Activated naive CD8-positive, alpha-beta T cell treated with anti-CD3 and anti-CD28 coated beads for 36 hours (primary cell): ENCODE results near the gene SNTA1. TPM values are rescaled to one million over a fixed set of nuclear protein-coding genes. Genes with fewer than 3 reads are reported as not detected.
"Not testable (repeated sequence)": the region's sequence is repeated elsewhere in the genome, so short reads cannot be mapped to it uniquely, and the experiment has no call there.

Source experiments
- DNase-seq: peaks from one replicate; pipeline ENCODE4 v3.0.0; 2021
- H3K27ac Mint-ChIP-seq: one replicate; pipeline ENCODE4 v1.8.0; 2022; ENCODE audit warnings: mild to moderate bottlenecking, moderate library complexity, mixed read lengths
- H3K27me3 Mint-ChIP-seq: one replicate; pipeline ENCODE4 v1.8.0; 2022; ENCODE audit warnings: mild to moderate bottlenecking, mixed read lengths
- H3K36me3 Mint-ChIP-seq: one replicate; pipeline ENCODE4 v1.8.0; 2021; ENCODE audit warnings: mild to moderate bottlenecking, mixed read lengths
- H3K4me1 Mint-ChIP-seq: one replicate; pipeline ENCODE4 v1.8.0; 2021; ENCODE audit warnings: mixed read lengths
- H3K4me3 Mint-ChIP-seq: one replicate; pipeline ENCODE4 v1.8.0; 2022; ENCODE audit warnings: mild to moderate bottlenecking, moderate library complexity, mixed read lengths
- H3K9me3 Mint-ChIP-seq: one replicate; pipeline ENCODE4 v1.8.0; 2022; ENCODE audit warnings: mixed read lengths
- total RNA-seq, 2 experiments: library from RNA; stranded (reverse); gene quantifications; one replicate each; pipeline ENCODE4 v1.2.3, GENCODE V29; 2021

SNTA1 gene
- total RNA-seq, result 1 to 10 TPM; 4.0 to 4.7 TPM

DNA sequence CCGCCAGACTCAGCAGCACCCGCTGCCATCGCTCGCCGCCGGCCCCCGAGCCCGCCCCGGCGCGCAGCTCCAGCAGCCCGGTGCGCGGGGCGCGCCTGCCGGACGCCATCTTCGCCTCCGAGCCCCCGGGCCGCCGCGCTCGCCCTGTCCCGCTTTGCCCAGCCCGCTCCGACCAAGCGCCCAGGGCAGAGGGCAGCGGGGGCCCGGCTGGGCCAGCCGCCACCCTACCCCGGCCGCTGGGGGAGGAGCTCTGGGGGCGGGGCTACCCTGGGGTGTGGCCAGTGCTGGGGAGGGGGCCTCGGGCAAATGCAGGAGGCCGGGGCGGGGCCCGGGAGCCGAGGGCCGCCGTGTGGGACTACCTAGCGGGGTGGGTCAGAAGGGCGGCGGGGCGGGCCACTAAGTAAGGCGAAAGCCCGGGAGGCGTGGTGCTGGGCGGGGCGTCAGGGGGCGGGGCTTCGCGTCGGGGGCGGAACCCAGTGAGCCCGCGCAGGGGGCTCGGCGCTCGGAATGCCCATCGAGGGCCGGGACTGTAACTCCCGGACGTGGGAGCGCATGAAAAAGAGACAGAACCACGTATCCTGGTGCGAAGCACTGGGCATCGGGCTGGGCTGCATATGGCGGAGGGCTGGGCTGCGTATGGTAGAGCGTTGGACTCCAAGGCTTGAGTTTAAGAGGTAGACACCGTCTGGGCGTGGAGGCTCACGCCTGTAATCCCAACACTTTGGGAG, at the start of gene SNTA1:
Gene SNTA1, minus strand, starts transcription at position 252 of the 728 bp plus-strand sequence. Its CDS starts 143 bp downstream, at position 109.
- H3K4me1 Mint-ChIP-seq, result peaks cover 22% of the 10 kb centered on the region
- no peaks in the 10 kb centered on the region for H3K27me3 Mint-ChIP-seq
- no peaks in the 10 kb centered on the region for H3K36me3 Mint-ChIP-seq
- peaks cover 2% of the 10 kb centered on the region for H3K9me3 Mint-ChIP-seq
- peak within 1 kb of the TSS; percentile 85 for H3K4me3 Mint-ChIP-seq
- peak within 1 kb of the TSS; percentile 83 for H3K27ac Mint-ChIP-seq
- peak; percentile 87 for DNase-seq

DNA sequence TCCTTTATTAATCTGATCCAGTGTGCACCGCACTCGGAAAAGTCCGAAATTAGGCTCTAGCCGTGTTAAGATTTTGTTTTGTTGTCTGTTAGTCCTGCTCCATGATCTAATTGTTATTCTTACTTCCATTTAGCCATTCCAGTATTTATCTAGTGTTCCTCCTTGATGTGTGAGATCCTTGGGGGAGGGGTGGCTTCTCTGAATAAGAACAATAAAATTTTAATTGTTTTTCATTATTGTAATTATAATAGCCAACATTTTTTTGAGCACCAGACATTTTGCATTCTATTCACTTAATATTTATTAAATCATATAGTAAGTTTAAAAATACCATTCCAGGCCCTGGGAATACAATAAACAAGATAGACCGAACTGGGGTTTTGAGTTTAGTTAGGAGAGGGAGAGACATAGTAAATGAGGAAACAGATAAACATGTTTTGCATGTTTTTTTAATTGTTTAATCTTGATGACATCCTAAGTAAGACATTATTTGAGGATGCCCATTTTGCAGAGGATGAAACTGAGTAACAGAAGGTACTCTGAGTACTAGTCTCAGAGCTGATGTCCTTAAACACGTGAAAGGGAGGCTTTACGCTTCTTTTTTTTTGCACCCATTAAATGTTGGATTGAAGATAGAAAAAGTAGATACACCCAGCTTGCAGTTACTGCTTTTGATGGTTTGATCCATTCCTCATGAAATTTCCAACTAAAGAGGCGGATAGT, 47.5 kb upstream of the SNTA1 start:
- H3K27ac Mint-ChIP-seq, result peak overlapping the region; percentile 46
- no peak for DNase-seq
- H3K9me3 Mint-ChIP-seq, result no peaks in the 10 kb centered on the region
- H3K4me3 Mint-ChIP-seq, result peak overlapping the region; percentile 85
- H3K4me1 Mint-ChIP-seq, result peaks cover 20% of the 10 kb centered on the region
- no peaks in the 10 kb centered on the region for H3K36me3 Mint-ChIP-seq
- H3K27me3 Mint-ChIP-seq, result no peaks in the 10 kb centered on the region

- Mint-ChIP-seq H3K27me3 (no peaks in the 10 kb centered on the region), H3K36me3 (no peaks in the 10 kb centered on the region), H3K9me3 (no peaks in the 10 kb centered on the region), H3K4me3 (peak within 1 kb of the TSS; percentile 85), H3K4me1 (peaks cover 17% of the 10 kb centered on the region), H3K27ac (peak within 1 kb of the TSS; percentile 86)
- DNase-seq, result no peak
Observed at GRCh38 chr20:33490023-33490933, 46.7 kb upstream of the SNTA1 start, which contains the start of gene CBFA2T2. Gene CBFA2T2, plus strand, starts transcription at chr20:33490096. Its CDS starts 172 bp downstream, at chr20:33490268.

DNA sequence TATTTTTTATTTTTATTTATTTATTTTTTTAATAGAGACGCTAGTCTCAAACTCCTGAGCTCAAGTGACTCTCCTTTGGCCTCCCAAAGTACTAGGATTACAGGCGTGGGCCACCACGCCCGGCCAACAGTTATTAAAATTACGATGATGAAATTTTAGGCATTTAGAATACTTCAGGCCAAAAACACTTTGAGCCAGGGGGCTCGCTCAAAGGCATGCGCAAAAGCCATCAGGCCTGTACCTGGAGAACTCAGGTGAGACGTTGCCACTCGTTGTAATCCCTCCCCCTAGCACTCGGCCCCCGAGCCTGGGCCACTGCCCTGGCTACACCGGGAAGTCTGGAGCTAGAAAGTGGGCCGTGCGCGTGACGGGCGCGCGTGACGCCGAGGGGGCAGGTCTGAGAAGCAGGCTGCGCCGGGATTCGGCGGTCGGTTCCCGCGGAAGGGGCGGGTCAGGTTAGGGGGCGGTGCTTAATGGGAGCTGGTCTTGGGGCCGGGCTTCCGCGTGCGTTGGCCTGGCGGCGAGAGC, 46.0 kb upstream of the SNTA1 start:
- peak; percentile 100 for DNase-seq
- H3K27ac Mint-ChIP-seq, result peak overlapping the region; percentile 86
- peaks cover 14% of the 10 kb centered on the region for H3K4me1 Mint-ChIP-seq
- H3K9me3 Mint-ChIP-seq, result no peaks in the 10 kb centered on the region
- no peaks in the 10 kb centered on the region for H3K27me3 Mint-ChIP-seq
- no peaks in the 10 kb centered on the region for H3K36me3 Mint-ChIP-seq
- H3K4me3 Mint-ChIP-seq, result peak overlapping the region; percentile 79

DNA sequence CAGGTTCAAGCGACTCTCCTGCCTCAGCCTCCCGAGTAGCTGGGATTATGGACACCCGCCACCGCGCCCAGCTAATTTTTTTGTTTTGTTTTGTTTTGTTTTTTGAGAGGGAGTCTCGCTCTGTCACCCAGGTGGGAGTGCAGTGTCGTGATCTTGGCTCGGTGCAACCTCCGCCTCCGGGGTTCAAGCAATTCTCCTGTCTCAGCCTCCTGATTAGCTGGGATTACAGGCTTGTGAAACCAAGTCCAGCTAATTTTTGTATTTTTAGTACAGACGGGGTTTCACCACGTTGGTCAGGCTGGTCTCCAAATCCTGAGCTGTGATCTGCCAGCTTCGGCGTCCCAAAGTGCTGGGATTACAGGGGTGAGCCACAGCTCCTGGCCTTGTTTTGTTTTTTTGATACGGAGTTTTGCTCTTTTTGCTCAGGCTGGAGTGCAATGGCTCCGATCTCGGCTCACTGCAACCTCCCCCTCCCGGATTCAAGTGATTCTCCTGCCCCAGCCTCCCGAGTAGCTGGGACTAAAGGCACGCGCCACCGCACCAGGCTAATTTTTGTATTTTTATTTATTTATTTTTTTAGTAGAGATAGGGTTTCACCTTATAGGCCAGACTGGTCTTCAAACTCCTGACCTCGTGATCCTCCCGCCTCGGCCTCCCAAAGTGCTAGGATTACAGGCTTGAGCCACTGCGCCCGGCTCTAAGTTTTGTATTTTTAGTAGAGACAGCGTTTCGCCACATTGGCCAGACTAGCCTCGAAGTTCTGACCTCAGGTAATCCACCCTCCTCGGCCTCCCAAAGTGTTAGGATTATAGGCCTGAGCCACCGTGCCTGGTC, 45.3 kb upstream of the SNTA1 start:
- Mint-ChIP-seq H3K4me1 (peaks cover 13% of the 10 kb centered on the region), H3K27ac (peak overlapping the region; percentile 75), H3K4me3 (peak overlapping the region; percentile 79)
- not testable (repeated sequence) for H3K27me3 Mint-ChIP-seq, H3K9me3 Mint-ChIP-seq, DNase-seq, H3K36me3 Mint-ChIP-seq

DNA sequence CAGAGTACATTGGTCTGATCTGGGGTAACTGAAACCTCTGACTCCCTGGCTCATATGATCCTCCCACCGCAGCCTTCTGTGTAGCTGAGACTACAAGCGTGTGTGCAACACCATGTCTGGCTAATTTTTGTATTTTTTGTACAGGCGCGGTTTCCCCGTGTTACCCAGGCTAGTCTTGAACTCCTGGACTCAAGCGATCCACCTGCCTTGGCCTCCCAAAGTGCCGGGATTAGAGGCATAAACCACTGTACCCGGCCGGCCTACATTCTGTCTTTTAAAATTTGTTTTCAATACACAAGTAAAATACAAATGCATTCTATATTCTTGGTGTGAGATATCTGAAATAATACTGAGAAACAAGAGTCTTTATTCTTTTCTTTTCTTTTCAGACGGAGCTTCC, 44.6 kb upstream of the SNTA1 start:
- no peaks in the 10 kb centered on the region for H3K27me3 Mint-ChIP-seq
- H3K36me3 Mint-ChIP-seq, result no peaks in the 10 kb centered on the region
- peaks cover 10% of the 10 kb centered on the region for H3K4me1 Mint-ChIP-seq
- no peak overlapping the region for H3K27ac Mint-ChIP-seq
- no peak overlapping the region for H3K4me3 Mint-ChIP-seq
- DNase-seq, result no peak
- H3K9me3 Mint-ChIP-seq, result no peaks in the 10 kb centered on the region

- H3K27ac Mint-ChIP-seq, H3K4me3 Mint-ChIP-seq, DNase-seq, H3K36me3 Mint-ChIP-seq, H3K9me3 Mint-ChIP-seq, H3K27me3 Mint-ChIP-seq, H3K4me1 Mint-ChIP-seq: not testable (repeated sequence)
Observed at GRCh38 chr20:33483186-33483585, 39.6 kb upstream of the SNTA1 start.

DNA sequence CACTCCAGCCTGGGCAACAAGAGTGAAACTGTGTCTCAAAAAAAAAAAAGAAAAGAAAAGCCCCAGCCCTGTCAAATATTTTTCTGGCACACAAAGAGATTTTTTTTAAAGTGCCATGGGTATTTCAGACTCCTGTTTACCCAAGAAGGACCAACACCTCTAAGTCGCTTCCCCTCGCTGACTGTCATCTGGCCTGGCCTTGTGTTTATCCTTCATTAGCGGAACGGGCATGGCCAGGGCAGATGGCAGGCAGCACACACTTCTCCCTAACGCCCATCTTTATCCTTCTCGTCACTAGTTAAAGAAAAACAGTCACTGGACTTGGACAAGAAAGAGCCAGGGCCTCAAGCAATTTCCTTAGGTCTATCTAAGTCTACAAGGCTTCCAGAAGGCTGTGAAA, 39.0 kb upstream of the SNTA1 start:
- H3K4me1 Mint-ChIP-seq, result no peaks in the 10 kb centered on the region
- no peak for DNase-seq
- H3K4me3 Mint-ChIP-seq, result no peak overlapping the region
- H3K27ac Mint-ChIP-seq, result no peak overlapping the region
- H3K27me3 Mint-ChIP-seq, result no peaks in the 10 kb centered on the region
- H3K9me3 Mint-ChIP-seq, result no peaks in the 10 kb centered on the region
- no peaks in the 10 kb centered on the region for H3K36me3 Mint-ChIP-seq

DNA sequence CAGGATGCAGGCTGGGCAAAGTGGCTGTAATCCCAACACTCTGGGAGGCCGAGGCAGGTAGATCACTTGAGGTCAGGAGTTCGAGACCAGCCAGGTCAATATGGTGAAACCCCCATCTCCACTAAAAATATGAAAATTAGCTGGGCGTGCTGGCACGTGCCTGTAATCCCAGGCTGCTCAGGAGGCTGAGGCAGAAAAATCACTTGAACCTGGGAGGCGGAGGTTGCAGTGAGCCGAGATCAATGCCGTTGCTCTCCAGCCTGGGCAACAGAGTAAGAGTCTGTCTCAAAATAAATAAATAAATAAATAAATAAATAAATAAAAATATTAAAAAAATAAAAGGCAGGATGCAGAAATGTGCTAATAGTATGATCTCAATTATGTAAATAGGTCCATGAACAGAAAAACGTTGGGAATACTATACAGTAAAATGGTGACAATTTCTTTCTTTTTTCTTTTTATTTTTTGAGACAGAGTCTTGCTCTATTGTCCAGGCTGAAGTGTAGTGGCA, 37.9 kb upstream of the SNTA1 start:
- H3K4me3 Mint-ChIP-seq, result no peak overlapping the region
- H3K27ac Mint-ChIP-seq, result no peak overlapping the region
- H3K9me3 Mint-ChIP-seq, result no peaks in the 10 kb centered on the region
- no peaks in the 10 kb centered on the region for H3K36me3 Mint-ChIP-seq
- H3K4me1 Mint-ChIP-seq, result no peaks in the 10 kb centered on the region
- no peak for DNase-seq
- H3K27me3 Mint-ChIP-seq, result no peaks in the 10 kb centered on the region

DNA sequence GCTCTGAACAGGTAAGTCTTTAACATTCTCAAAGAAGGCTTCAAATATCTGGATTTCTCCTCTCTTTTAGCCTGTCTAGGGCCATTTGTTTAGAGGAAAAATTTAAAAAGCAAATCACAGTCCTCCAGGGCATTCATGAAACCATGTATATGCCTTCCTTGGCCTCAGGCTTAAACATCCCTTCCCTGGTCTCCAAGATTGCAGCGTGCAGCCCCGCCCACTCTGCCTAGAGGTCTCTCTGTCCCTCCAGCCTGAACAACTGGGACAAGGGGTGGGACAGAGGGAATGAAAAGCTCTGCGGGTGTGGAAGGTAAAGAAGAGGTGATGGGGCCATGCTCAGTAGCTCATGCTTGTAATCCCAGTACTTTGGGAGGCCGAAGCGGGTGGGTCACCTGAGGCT, 36.5 kb upstream of the SNTA1 start:
- Mint-ChIP-seq H3K27ac (no peak overlapping the region), H3K4me3 (no peak overlapping the region), H3K9me3 (no peaks in the 10 kb centered on the region), H3K36me3 (no peaks in the 10 kb centered on the region), H3K27me3 (no peaks in the 10 kb centered on the region), H3K4me1 (no peaks in the 10 kb centered on the region)
- DNase-seq, result no peak

DNA sequence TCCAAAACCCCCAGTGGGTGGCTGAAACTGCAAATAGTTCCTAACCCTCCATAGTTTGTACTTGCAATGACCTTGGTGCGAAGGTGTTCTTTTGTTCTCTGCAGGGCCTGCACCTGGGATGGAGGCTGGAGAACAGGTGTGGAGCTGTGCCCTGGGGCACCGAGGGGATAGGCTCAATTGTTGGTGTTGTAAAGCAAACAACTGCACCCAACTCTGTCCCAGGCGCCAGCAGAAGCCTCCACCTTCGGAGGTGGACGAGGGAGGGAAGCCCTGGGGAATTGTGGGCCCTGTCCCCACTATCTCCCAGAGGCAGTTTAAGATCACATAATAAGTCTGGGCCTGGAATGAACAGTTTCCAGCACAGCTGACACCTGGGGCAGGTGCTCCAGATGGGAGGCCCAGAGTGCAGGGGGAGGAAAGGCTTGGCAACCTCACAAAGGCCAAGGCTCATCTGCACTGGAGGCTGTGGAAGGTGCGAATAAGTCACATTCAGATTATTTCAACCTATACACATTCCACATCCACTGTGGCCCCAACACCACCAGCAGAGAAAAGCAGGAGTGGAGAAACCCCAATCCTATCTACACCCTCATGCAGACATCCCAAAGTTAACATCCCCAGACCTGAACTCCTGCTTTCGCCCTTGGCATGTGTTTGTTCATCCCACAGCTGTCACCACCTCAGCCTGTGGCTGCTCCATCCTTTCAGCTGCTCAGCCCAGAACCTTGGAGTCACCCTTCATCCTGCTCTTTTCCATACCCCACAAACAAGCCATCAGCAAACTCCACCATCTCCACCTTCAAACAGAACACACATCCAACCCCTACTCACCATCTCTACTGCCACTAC, 34.0 kb upstream of the SNTA1 start:
- Mint-ChIP-seq H3K4me1 (no peaks in the 10 kb centered on the region), H3K4me3 (no peak overlapping the region), H3K27ac (no peak overlapping the region), H3K36me3 (no peaks in the 10 kb centered on the region), H3K9me3 (no peaks in the 10 kb centered on the region), H3K27me3 (no peaks in the 10 kb centered on the region)
- no peak for DNase-seq

DNA sequence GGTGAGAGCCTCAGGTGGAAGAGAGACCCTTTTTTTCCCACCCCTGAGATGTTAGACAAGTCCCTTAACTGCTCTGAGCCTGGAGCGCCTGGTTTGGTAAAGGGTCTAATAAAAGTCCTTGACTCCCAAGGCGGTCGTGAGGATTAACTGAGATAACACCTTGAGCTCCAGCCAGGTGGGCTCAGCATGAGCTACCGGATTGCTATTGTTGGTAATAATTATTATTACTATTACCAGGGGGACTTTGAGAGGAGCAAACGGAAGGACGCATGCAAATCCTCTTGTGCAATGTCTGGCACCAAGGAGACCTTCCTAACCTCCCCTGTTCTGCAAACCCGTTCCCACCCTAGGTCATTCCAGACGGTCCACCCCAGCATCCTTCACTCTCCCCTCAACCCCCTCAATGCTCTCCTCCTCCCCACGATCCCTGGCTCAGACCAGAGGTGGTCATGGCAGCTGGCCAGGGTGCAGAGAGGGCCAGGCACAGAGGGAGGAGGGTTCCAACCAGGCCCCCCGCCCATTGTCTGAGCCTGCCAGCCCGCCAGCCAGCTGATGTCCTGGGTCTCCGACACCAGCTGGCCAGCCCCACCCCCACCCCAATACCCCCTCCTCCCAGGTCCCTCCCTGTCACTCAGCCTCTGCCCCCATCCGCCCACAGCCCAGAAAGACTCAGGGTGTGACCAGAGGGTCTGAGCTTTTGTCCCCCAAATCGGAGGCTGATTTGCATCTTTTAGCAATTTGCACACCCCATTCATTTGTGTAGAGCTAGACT, 32.0 kb upstream of the SNTA1 start:
- H3K27ac Mint-ChIP-seq, result no peak overlapping the region
- no peaks in the 10 kb centered on the region for H3K4me1 Mint-ChIP-seq
- H3K4me3 Mint-ChIP-seq, result no peak overlapping the region
- H3K27me3 Mint-ChIP-seq, result no peaks in the 10 kb centered on the region
- no peaks in the 10 kb centered on the region for H3K9me3 Mint-ChIP-seq
- no peak for DNase-seq
- H3K36me3 Mint-ChIP-seq, result no peaks in the 10 kb centered on the region

DNA sequence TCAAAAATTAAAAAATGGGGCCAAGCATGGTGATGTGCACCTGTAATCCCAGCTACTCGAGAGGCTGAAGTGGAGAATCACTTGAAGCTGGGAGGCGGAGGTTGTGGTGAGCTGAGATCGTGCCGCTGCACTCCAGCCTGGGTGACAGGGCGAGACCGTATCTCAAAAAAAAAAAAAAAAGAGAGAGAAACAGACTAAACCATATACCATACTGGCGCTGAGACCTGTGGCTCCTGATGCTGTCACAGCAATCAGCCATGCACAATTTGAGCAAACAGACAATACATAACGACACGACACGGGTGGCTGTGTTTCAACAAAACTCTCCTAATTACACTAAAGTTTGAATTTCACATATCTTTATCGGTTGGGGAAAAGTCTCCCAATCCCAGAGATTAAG, 31.4 kb upstream of the SNTA1 start:
- Mint-ChIP-seq H3K36me3 (no peaks in the 10 kb centered on the region), H3K4me3 (no peak overlapping the region), H3K27me3 (no peaks in the 10 kb centered on the region), H3K27ac (no peak overlapping the region), H3K9me3 (no peaks in the 10 kb centered on the region), H3K4me1 (no peaks in the 10 kb centered on the region)
- DNase-seq, result no peak
